HEK293 (cell line): ENCODE data around the gene BYSL.

Experiments used
- CTCF ChIA-PET: fragments of 350-600 bp; formaldehyde crosslinking; extraction: SDS; loops from one replicate; lab custom pipeline; 2021; ENCODE audit warnings: antibody characterized with exemption; lab: Yijun Ruan, JAX
- POLR2A ChIA-PET: fragments of 300-600 bp; formaldehyde crosslinking; extraction: SDS; loops from one replicate; lab custom pipeline; 2020; ENCODE audit warnings: antibody characterized with exemption, inconsistent platforms; lab: Yijun Ruan, JAX
- H3K27ac ChIP-seq: fragments of 200-500 bp; sonication (Bioruptor generic); 2 replicates; pipeline ENCODE4 v1.5.1; 2014; ENCODE audit warnings: low read depth, low read length, control low read depth, inconsistent platforms; ENCODE audit errors: extremely low read depth
- H3K36me3 ChIP-seq, 2 experiments: fragments of 200-500 bp in 1 of 2; sonication (Bioruptor generic) in 1 of 2; 1 replicate in 1 of 2; 2 replicates in 1 of 2; pipeline ENCODE4 v1.5.1; 2014 to 2017; ENCODE audit warnings: inconsistent platforms in 2 of 2, low read length in 2 of 2; ENCODE audit not compliant: control insufficient read depth in 2 of 2, insufficient read depth in 1 of 2
- H3K4me1 ChIP-seq: fragments of 200-500 bp; sonication (Bioruptor generic); 2 replicates; pipeline ENCODE4 v1.5.1; 2014; ENCODE audit warnings: mild to moderate bottlenecking, low read length, inconsistent platforms; ENCODE audit not compliant: control insufficient read depth, insufficient read depth
- H3K4me3 ChIP-seq: 2 replicates; pipeline ENCODE4 v1.5.1; 2011; ENCODE audit warnings: low read depth, mild to moderate bottlenecking, control low read depth, low read length, moderate library complexity
- H3K9me3 ChIP-seq: fragments of 200-500 bp; sonication (Bioruptor generic); 2 replicates; pipeline ENCODE4 v1.5.1; 2014; ENCODE audit warnings: low read depth, low read length, inconsistent platforms; ENCODE audit not compliant: control insufficient read depth, insufficient read depth
- BCL11B ChIP-seq: fragments of 450-650 bp; formaldehyde crosslinking; IDR thresholded peaks from 2 replicates; pipeline ENCODE4 v1.5.1; 2016; ENCODE audit warnings: low read depth, missing biosample characterization, missing genetic modification characterization
- EGR2 ChIP-seq: fragments of 450-650 bp; formaldehyde crosslinking; IDR thresholded peaks from 2 replicates; pipeline ENCODE4 v1.5.1; 2016; ENCODE audit warnings: low read depth, missing biosample characterization, missing genetic modification characterization
- GLIS1 ChIP-seq: fragments of 450-650 bp; formaldehyde crosslinking; IDR thresholded peaks from 2 replicates; pipeline ENCODE4 v1.5.1; 2016; ENCODE audit warnings: missing biosample characterization, missing genetic modification characterization
- GLIS2 ChIP-seq: fragments of 450-650 bp; formaldehyde crosslinking; IDR thresholded peaks from 2 replicates; pipeline ENCODE4 v1.5.1; 2016; ENCODE audit warnings: missing biosample characterization, missing genetic modification characterization
- KLF1 ChIP-seq: fragments of 450-650 bp; formaldehyde crosslinking; IDR thresholded peaks from 2 replicates; pipeline ENCODE4 v1.5.1; 2016; ENCODE audit warnings: missing biosample characterization, missing genetic modification characterization
- KLF9 ChIP-seq: fragments of 450-650 bp; formaldehyde crosslinking; IDR thresholded peaks from 2 replicates; pipeline ENCODE4 v1.5.1; 2016; ENCODE audit warnings: missing biosample characterization, missing genetic modification characterization, low read depth
- SCRT2 ChIP-seq: fragments of 450-650 bp; formaldehyde crosslinking; IDR thresholded peaks from 2 replicates; pipeline ENCODE4 v1.5.1; 2016; ENCODE audit warnings: missing biosample characterization, missing genetic modification characterization
- SP3 ChIP-seq: fragments of 450-650 bp; formaldehyde crosslinking; IDR thresholded peaks from 2 replicates; pipeline ENCODE4 v1.5.1; 2016; ENCODE audit warnings: missing biosample characterization, missing genetic modification characterization
- ZBTB48 ChIP-seq: fragments of 450-650 bp; formaldehyde crosslinking; IDR thresholded peaks from 2 replicates; pipeline ENCODE4 v1.5.1; 2016; ENCODE audit warnings: missing biosample characterization, missing genetic modification characterization
- ZBTB7A ChIP-seq: fragments of 450-650 bp; formaldehyde crosslinking; IDR thresholded peaks from 2 replicates; pipeline ENCODE4 v1.5.1; 2016; ENCODE audit warnings: low read depth, missing biosample characterization, missing genetic modification characterization
- ZFHX2 ChIP-seq: fragments of 450-650 bp; formaldehyde crosslinking; conservative IDR thresholded peaks from 2 replicates; pipeline ENCODE4 v1.5.1; 2016; ENCODE audit warnings: missing biosample characterization, missing genetic modification characterization
- ZFP41 ChIP-seq: fragments of 450-650 bp; formaldehyde crosslinking; IDR thresholded peaks from 2 replicates; pipeline ENCODE4 v1.5.1; 2016; ENCODE audit warnings: missing biosample characterization, missing genetic modification characterization, borderline replicate concordance
- ZNF202 ChIP-seq: fragments of 450-650 bp; formaldehyde crosslinking; IDR thresholded peaks from 2 replicates; pipeline ENCODE4 v1.5.1; 2016; ENCODE audit warnings: missing biosample characterization, missing genetic modification characterization, borderline replicate concordance
- ZNF211 ChIP-seq: fragments of 450-650 bp; formaldehyde crosslinking; IDR thresholded peaks from 2 replicates; pipeline ENCODE4 v1.5.1; 2016; ENCODE audit warnings: low read depth, missing biosample characterization, missing genetic modification characterization
- ZNF221 ChIP-seq: fragments of 450-650 bp; formaldehyde crosslinking; IDR thresholded peaks from 2 replicates; pipeline ENCODE4 v1.5.1; 2017; ENCODE audit warnings: missing biosample characterization, missing genetic modification characterization, borderline replicate concordance
- ZNF292 ChIP-seq: fragments of 450-650 bp; formaldehyde crosslinking; IDR thresholded peaks from 2 replicates; pipeline ENCODE4 v1.5.1; 2016; ENCODE audit warnings: low read depth, missing biosample characterization, missing genetic modification characterization, borderline replicate concordance
- ZNF311 ChIP-seq: fragments of 450-650 bp; formaldehyde crosslinking; IDR thresholded peaks from 2 replicates; pipeline ENCODE4 v1.5.1; 2017; ENCODE audit warnings: missing biosample characterization, missing genetic modification characterization, borderline replicate concordance
- ZNF529 ChIP-seq: fragments of 450-650 bp; formaldehyde crosslinking; IDR thresholded peaks from 2 replicates; pipeline ENCODE4 v1.5.1; 2017; ENCODE audit warnings: missing genetic modification characterization, missing biosample characterization; ENCODE audit not compliant: insufficient replicate concordance
- ZNF548 ChIP-seq: fragments of 450-650 bp; formaldehyde crosslinking; IDR thresholded peaks from 2 replicates; pipeline ENCODE4 v1.5.1; 2016; ENCODE audit warnings: missing biosample characterization, missing genetic modification characterization
- ZNF596 ChIP-seq: fragments of 450-650 bp; IDR thresholded peaks from 2 replicates; pipeline ENCODE4 v1.5.0; 2018; ENCODE audit warnings: missing biosample characterization, mild to moderate bottlenecking, missing genetic modification characterization, moderate library complexity
- ZNF654 ChIP-seq: fragments of 450-650 bp; formaldehyde crosslinking; IDR thresholded peaks from 2 replicates; pipeline ENCODE4 v1.5.1; 2016; ENCODE audit warnings: low read depth, missing biosample characterization, missing genetic modification characterization
- ZNF670 ChIP-seq: fragments of 450-650 bp; formaldehyde crosslinking; IDR thresholded peaks from 2 replicates; pipeline ENCODE4 v1.5.1; 2016; ENCODE audit warnings: missing biosample characterization, missing genetic modification characterization, low read depth
- ZNF785 ChIP-seq: fragments of 450-650 bp; formaldehyde crosslinking; IDR thresholded peaks from 2 replicates; pipeline ENCODE4 v1.5.1; 2016; ENCODE audit warnings: missing biosample characterization, missing genetic modification characterization
- ZNF791 ChIP-seq: fragments of 450-650 bp; formaldehyde crosslinking; IDR thresholded peaks from 2 replicates; pipeline ENCODE4 v1.5.1; 2016; ENCODE audit warnings: missing biosample characterization, missing genetic modification characterization
- ZNF843 ChIP-seq: fragments of 450-650 bp; formaldehyde crosslinking; IDR thresholded peaks from 2 replicates; pipeline ENCODE4 v1.5.1; 2016; ENCODE audit warnings: missing biosample characterization, missing genetic modification characterization
- TF ChIP-seq, protein P1 (sequence below): fragments of 450-650 bp; formaldehyde crosslinking; IDR thresholded peaks from 2 replicates; pipeline ENCODE4 v1.5.1; 2016; ENCODE audit warnings: missing biosample characterization, missing genetic modification characterization
- TF ChIP-seq, protein P2 (sequence below): IDR thresholded peaks from 2 replicates; pipeline ENCODE4 v1.6.1; 2011; ENCODE audit warnings: mild to moderate bottlenecking, low read depth, low read length, borderline replicate concordance
- TF ChIP-seq, protein P3 (sequence below): fragments of 450-650 bp; formaldehyde crosslinking; IDR thresholded peaks from 2 replicates; pipeline ENCODE4 v1.5.1; 2016; ENCODE audit warnings: missing biosample characterization, missing genetic modification characterization
- TF ChIP-seq, protein P4 (sequence below): fragments of 450-650 bp; formaldehyde crosslinking; IDR thresholded peaks from 2 replicates; pipeline ENCODE4 v1.5.1; 2016; ENCODE audit warnings: missing biosample characterization, missing genetic modification characterization
- TF ChIP-seq, protein P5 (sequence below): fragments of 450-650 bp; formaldehyde crosslinking; IDR thresholded peaks from 2 replicates; pipeline ENCODE4 v1.5.1; 2017; ENCODE audit warnings: missing biosample characterization, missing genetic modification characterization

Gene BYSL

DNA sequence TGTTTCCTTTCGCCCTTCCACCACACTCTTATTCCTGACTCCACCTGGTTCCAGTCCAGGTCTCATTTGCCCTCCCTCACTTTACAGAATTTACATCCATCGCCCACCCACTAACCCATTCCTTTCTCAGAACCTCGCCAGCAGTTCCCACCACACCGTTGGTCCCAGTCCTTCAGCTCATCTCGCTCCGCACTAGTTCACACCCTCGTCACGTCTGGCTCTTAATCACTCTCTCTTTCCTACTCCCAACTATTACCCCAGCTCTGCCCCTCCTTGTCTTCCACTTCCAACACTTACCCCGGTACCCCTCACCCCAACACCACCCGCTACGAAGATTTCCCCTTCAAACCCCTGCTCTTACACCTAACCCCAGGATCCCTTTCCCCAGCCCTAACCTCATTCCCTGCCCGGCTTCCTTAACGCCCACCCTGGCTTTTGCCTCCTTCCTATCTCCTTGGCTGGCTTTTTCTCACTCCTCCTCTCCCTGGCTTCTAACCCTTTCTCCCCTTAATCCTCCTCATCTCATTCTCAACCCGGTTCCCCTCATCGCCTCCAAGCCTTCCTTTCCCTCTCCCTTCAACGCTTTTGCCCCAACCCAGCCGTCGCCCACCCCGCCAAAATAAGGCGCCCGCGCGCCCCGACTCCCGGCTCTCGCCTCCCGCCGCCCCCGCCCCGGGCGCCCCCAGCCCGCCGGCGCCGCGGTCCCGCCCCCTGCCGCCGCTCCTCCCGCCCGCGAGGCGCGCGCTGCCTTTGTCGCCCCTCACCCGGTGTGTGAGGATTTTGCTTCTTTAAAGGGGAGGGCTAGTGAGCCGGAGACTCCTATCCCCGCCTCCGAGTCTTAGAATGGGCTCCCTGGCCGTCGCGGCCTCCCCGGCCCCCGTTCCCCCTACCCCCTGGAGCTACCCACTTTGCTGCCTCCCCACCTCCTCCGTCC is 26.7 kb upstream of the BYSL start:
- peak overlapping the region; percentile 89 for H3K4me3 ChIP-seq
- CTCF ChIA-PET, result interaction anchor here (0.5 to 3.1 kb wide), 5 partner anchors 27 to 192 kb away, joined by 3 to 17 read pairs (median 7); partner anchors contain the start of genes BYSL and MED20
- H3K4me1 ChIP-seq, result peaks cover 9% of the 10 kb centered on the region; the same call in 1 of the 2 replicates
- peaks cover 0 to 4% of the 10 kb centered on the region in 2 experiments; a peak in 1 of 3 replicates for H3K36me3 ChIP-seq
- no peak overlapping the region; the same call in 1 of the 2 replicates for H3K27ac ChIP-seq
- no peaks in the 10 kb centered on the region for H3K9me3 ChIP-seq
- POLR2A ChIA-PET, result interaction anchor here (0.5 to 2.5 kb wide), 13 partner anchors 9 to 430 kb away, joined by 3 to 16 read pairs (median 4); partner anchors contain the start of genes BYSL, CCND3, MED20 and TAF8
- TF ChIP-seq GLIS1 (no peak), ZNF548 (tag by site-specific recombination) (no peak), ZNF211 (tag by site-specific recombination) (no peak), ZNF529 (no peak), ZNF654 (no peak), GLIS2 (tag by site-specific recombination) (peak; percentile 16; the same call in 1 of the 2 replicates), EGR2 (peak; percentile 55; the same call in 1 of the 2 replicates), SCRT2 (tag by site-specific recombination) (no peak), ZBTB48 (peak; percentile 91), ZFP41 (tag by site-specific recombination) (no peak), KLF1 (tag by site-specific recombination) (peak; percentile 36; the same call in 1 of the 2 replicates), ZNF292 (no peak), BCL11B (tag by site-specific recombination) (no peak), ZNF791 (tag by site-specific recombination) (0 out of 2 replicates have a peak, but pooled peaks have one; percentile 35), ZNF785 (0 out of 2 replicates have a peak, but pooled peaks have one; percentile 13), ZNF670 (tag by site-specific recombination) (no peak), ZNF311 (peak; percentile 51; the same call in 1 of the 2 replicates), ZNF221 (tag by site-specific recombination) (no peak), ZFHX2 (tag by site-specific recombination) (peak; percentile 82; the same call in 1 of the 2 replicates), ZNF843 (tag by site-specific recombination) (peak; percentile 18; the same call in 1 of the 2 replicates), ZNF596 (no peak), ZBTB7A (tag by site-specific recombination) (peak; percentile 83; the same call in 1 of the 2 replicates), ZNF202 (tag by site-specific recombination) (no peak), SP3 (tag by site-specific recombination) (peak; percentile 35), KLF9 (tag by site-specific recombination) (no peak)
- TF ChIP-seq, protein P1, sequence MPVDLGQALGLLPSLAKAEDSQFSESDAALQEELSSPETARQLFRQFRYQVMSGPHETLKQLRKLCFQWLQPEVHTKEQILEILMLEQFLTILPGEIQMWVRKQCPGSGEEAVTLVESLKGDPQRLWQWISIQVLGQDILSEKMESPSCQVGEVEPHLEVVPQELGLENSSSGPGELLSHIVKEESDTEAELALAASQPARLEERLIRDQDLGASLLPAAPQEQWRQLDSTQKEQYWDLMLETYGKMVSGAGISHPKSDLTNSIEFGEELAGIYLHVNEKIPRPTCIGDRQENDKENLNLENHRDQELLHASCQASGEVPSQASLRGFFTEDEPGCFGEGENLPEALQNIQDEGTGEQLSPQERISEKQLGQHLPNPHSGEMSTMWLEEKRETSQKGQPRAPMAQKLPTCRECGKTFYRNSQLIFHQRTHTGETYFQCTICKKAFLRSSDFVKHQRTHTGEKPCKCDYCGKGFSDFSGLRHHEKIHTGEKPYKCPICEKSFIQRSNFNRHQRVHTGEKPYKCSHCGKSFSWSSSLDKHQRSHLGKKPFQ (tag by site-specific recombination), result peak; percentile 99
- TF ChIP-seq, protein P2, sequence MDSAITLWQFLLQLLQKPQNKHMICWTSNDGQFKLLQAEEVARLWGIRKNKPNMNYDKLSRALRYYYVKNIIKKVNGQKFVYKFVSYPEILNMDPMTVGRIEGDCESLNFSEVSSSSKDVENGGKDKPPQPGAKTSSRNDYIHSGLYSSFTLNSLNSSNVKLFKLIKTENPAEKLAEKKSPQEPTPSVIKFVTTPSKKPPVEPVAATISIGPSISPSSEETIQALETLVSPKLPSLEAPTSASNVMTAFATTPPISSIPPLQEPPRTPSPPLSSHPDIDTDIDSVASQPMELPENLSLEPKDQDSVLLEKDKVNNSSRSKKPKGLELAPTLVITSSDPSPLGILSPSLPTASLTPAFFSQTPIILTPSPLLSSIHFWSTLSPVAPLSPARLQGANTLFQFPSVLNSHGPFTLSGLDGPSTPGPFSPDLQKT, result no peak
- TF ChIP-seq, protein P3, sequence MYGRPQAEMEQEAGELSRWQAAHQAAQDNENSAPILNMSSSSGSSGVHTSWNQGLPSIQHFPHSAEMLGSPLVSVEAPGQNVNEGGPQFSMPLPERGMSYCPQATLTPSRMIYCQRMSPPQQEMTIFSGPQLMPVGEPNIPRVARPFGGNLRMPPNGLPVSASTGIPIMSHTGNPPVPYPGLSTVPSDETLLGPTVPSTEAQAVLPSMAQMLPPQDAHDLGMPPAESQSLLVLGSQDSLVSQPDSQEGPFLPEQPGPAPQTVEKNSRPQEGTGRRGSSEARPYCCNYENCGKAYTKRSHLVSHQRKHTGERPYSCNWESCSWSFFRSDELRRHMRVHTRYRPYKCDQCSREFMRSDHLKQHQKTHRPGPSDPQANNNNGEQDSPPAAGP (tag by site-specific recombination), result peak; percentile 43; the same call in 1 of the 2 replicates
- TF ChIP-seq, protein P4, sequence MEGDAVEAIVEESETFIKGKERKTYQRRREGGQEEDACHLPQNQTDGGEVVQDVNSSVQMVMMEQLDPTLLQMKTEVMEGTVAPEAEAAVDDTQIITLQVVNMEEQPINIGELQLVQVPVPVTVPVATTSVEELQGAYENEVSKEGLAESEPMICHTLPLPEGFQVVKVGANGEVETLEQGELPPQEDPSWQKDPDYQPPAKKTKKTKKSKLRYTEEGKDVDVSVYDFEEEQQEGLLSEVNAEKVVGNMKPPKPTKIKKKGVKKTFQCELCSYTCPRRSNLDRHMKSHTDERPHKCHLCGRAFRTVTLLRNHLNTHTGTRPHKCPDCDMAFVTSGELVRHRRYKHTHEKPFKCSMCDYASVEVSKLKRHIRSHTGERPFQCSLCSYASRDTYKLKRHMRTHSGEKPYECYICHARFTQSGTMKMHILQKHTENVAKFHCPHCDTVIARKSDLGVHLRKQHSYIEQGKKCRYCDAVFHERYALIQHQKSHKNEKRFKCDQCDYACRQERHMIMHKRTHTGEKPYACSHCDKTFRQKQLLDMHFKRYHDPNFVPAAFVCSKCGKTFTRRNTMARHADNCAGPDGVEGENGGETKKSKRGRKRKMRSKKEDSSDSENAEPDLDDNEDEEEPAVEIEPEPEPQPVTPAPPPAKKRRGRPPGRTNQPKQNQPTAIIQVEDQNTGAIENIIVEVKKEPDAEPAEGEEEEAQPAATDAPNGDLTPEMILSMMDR (tag by site-specific recombination), result no peak
- TF ChIP-seq, protein P5, sequence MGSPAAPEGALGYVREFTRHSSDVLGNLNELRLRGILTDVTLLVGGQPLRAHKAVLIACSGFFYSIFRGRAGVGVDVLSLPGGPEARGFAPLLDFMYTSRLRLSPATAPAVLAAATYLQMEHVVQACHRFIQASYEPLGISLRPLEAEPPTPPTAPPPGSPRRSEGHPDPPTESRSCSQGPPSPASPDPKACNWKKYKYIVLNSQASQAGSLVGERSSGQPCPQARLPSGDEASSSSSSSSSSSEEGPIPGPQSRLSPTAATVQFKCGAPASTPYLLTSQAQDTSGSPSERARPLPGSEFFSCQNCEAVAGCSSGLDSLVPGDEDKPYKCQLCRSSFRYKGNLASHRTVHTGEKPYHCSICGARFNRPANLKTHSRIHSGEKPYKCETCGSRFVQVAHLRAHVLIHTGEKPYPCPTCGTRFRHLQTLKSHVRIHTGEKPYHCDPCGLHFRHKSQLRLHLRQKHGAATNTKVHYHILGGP (tag by site-specific recombination), result peak; percentile 16; the same call in 1 of the 2 replicates
